K562 (cell line): ENCODE data around the gene ZDHHC1. TPM values are rescaled to one million over a fixed set of nuclear protein-coding genes. Genes with fewer than 3 reads are reported as not detected.

Experiments used
- CBFB ChIP-seq: sonication (generic); formaldehyde crosslinking; IDR thresholded peaks from 2 replicates; pipeline ENCODE4 v1.4.0; 2020; ENCODE audit warnings: mild to moderate bottlenecking, missing genetic modification reagents
- ILF3 ChIP-seq: fragments of 450-650 bp; IDR thresholded peaks from 2 replicates; pipeline ENCODE4 v1.6.1; 2018; ENCODE audit warnings: antibody characterized with exemption, mild to moderate bottlenecking, moderate library complexity, borderline replicate concordance
- JUND ChIP-seq, 2 experiments: IDR thresholded peaks; 2 replicates in 1 of 2; 3 replicates in 1 of 2; pipeline ENCODE4 v1.6.1; 2011; ENCODE audit warnings: borderline replicate concordance in 2 of 2, low read depth in 2 of 2, low read length in 2 of 2, improper control_type of control experiment in 1 of 2, missing biosample characterization in 1 of 2, missing genetic modification characterization in 1 of 2, missing genetic modification reagents in 1 of 2
- MCM5 ChIP-seq: fragments of 450-650 bp; IDR thresholded peaks from 2 replicates; pipeline ENCODE4 v1.6.1; 2016; ENCODE audit warnings: low read depth
- PCBP2 ChIP-seq: fragments of 200-400 bp; formaldehyde crosslinking; IDR thresholded peaks from 2 replicates; pipeline ENCODE4 v1.6.1; 2018; ENCODE audit warnings: low read length, low read depth, mild to moderate bottlenecking, moderate library complexity; ENCODE audit not compliant: poor library complexity, severe bottlenecking
- PHF21A ChIP-seq: fragments of 450-650 bp; IDR thresholded peaks from 2 replicates; pipeline ENCODE4 v1.6.1; 2017; ENCODE audit warnings: low read depth, borderline replicate concordance
- RFX1 ChIP-seq: fragments of 450-650 bp; IDR thresholded peaks from 2 replicates; pipeline ENCODE4 v1.6.1; 2016; ENCODE audit warnings: mild to moderate bottlenecking, moderate library complexity
- ZNF76 ChIP-seq: fragments of 250-450 bp; sonication (Bioruptor Pico); IDR thresholded peaks from 2 replicates; pipeline ENCODE4 v1.4.0; 2020; ENCODE audit warnings: mild to moderate bottlenecking, moderate library complexity, borderline replicate concordance
- ZZZ3 ChIP-seq: fragments of 450-650 bp; IDR thresholded peaks from 2 replicates; pipeline ENCODE4 v1.6.1; 2016; ENCODE audit warnings: antibody characterized with exemption, mild to moderate bottlenecking, moderate library complexity
- polyA plus RNA-seq, 8 experiments: library from polyadenylated mRNA; depleted of rRNA in 4 of 8; stranded (reverse) in 5 of 8; unstranded in 3 of 8; fragments of >200 nt; fragmentation: Nextera tagmentation in 2 of 8; fragmentation: Illumina TruSeq in 1 of 8; extraction: Ambion mirVana in 2 of 8; extraction: Trizol in 1 of 8; gene quantifications; 2 replicates each; pipeline versions ENCODE4 v1.2.1 to v1.2.3, GENCODE V29; 2011 to 2014; ENCODE audit warnings: inconsistent platforms in 1 of 8, missing spikeins in 1 of 8
- total RNA-seq, 7 experiments: library from RNA; depleted of rRNA in 6 of 7; stranded (reverse); fragments of >200 nt in 6 of 7; fragmentation: Illumina TruSeq in 2 of 7; extraction: Trizol in 2 of 7; gene quantifications; 2 replicates each; pipeline versions ENCODE4 v1.2.1 to v1.2.3, GENCODE V29; 2011 to 2021; ENCODE audit warnings: low replicate concordance in 1 of 7
- TF ChIP-seq, protein P1 (sequence below): fragments of 250-450 bp; sonication (Bioruptor Pico); IDR thresholded peaks from 2 replicates; pipeline ENCODE4 v1.8.0; 2021; ENCODE audit warnings: borderline replicate concordance, mild to moderate bottlenecking, moderate library complexity; ENCODE audit not compliant: poor library complexity, severe bottlenecking
- TF ChIP-seq, protein P2 (sequence below): fragments of 250-450 bp; sonication (Bioruptor Pico); IDR thresholded peaks from 2 replicates; pipeline ENCODE4 v1.4.0; 2020; ENCODE audit warnings: mild to moderate bottlenecking
- TF ChIP-seq, protein P3 (sequence below): fragments of 450-650 bp; IDR thresholded peaks from 2 replicates; pipeline ENCODE4 v1.6.1; 2016; ENCODE audit warnings: missing biosample characterization, missing genetic modification characterization
- TF ChIP-seq, protein P4 (sequence below): fragments of 250-450 bp; sonication (Bioruptor Pico); IDR thresholded peaks from 2 replicates; pipeline ENCODE4 v1.8.0; 2022; ENCODE audit warnings: inconsistent platforms
- TF ChIP-seq, protein P5 (sequence below): sonication (generic); formaldehyde crosslinking; IDR thresholded peaks from 2 replicates; pipeline ENCODE4 v1.8.0; 2023; ENCODE audit warnings: mild to moderate bottlenecking, missing genetic modification reagents
- TF ChIP-seq, protein P6 (sequence below): fragments of 250-450 bp; sonication (Bioruptor Pico); IDR thresholded peaks from 2 replicates; pipeline ENCODE4 v1.4.0; 2020; ENCODE audit warnings: mild to moderate bottlenecking, moderate library complexity

The ZDHHC1 gene
- total and polyA plus RNA-seq, 9 of the 15 experiments (the other 6 are each of a cell fraction or from before 2014, with no cell fraction given) = 0.06 to 0.77 (median 0.25) TPM; not detected in 4

DNA sequence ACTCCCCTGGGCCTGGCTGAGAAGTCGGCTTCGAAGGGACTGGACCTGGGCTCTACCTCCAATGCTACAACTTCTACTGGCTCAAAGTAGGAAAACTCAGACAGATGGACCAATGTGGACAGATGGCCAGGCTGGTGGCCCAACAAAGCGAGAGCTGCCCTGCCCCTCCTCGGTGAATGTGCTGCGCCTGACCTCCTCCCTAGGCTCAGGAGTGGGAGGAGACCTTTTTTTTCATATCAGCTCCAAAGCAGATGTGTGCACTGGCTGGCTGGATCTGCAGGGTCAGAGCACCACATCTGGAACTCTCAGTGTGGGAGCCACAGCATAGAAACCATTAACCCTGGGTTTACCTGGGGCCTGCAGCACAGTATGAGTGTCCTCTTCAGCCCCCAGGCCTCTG lies 43.9 kb upstream of the ZDHHC1 start (continued):
- TF ChIP-seq, protein P1, sequence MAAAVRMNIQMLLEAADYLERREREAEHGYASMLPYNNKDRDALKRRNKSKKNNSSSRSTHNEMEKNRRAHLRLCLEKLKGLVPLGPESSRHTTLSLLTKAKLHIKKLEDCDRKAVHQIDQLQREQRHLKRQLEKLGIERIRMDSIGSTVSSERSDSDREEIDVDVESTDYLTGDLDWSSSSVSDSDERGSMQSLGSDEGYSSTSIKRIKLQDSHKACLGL (CRISPR knock-in tag) = no peak
- TF ChIP-seq, protein P2, sequence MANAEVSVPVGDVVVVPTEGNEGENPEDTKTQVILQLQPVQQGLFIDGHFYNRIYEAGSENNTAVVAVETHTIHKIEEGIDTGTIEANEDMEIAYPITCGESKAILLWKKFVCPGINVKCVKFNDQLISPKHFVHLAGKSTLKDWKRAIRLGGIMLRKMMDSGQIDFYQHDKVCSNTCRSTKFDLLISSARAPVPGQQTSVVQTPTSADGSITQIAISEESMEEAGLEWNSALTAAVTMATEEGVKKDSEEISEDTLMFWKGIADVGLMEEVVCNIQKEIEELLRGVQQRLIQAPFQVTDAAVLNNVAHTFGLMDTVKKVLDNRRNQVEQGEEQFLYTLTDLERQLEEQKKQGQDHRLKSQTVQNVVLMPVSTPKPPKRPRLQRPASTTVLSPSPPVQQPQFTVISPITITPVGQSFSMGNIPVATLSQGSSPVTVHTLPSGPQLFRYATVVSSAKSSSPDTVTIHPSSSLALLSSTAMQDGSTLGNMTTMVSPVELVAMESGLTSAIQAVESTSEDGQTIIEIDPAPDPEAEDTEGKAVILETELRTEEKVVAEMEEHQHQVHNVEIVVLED (CRISPR knock-in tag) = no peak
- TF ChIP-seq, protein P3, sequence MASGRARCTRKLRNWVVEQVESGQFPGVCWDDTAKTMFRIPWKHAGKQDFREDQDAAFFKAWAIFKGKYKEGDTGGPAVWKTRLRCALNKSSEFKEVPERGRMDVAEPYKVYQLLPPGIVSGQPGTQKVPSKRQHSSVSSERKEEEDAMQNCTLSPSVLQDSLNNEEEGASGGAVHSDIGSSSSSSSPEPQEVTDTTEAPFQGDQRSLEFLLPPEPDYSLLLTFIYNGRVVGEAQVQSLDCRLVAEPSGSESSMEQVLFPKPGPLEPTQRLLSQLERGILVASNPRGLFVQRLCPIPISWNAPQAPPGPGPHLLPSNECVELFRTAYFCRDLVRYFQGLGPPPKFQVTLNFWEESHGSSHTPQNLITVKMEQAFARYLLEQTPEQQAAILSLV (tag) = no peak
- TF ChIP-seq MCM5 (no peak), ZZZ3 (no peak), RFX1 (no peak), PHF21A (no peak), CBFB (CRISPR knock-in tag) (no peak), JUND (IDR thresholded peaks at IDR 0.05; ENCODE audit: borderline replicate concordance, low read depth, low read length) (no peak), JUND (tag; IDR thresholded peaks at IDR 0.05; ENCODE audit: borderline replicate concordance, low read depth, low read length) (no peak), ZNF76 (CRISPR knock-in tag) (no peak), ILF3 (no peak), PCBP2 (no peak)
- TF ChIP-seq, protein P4, sequence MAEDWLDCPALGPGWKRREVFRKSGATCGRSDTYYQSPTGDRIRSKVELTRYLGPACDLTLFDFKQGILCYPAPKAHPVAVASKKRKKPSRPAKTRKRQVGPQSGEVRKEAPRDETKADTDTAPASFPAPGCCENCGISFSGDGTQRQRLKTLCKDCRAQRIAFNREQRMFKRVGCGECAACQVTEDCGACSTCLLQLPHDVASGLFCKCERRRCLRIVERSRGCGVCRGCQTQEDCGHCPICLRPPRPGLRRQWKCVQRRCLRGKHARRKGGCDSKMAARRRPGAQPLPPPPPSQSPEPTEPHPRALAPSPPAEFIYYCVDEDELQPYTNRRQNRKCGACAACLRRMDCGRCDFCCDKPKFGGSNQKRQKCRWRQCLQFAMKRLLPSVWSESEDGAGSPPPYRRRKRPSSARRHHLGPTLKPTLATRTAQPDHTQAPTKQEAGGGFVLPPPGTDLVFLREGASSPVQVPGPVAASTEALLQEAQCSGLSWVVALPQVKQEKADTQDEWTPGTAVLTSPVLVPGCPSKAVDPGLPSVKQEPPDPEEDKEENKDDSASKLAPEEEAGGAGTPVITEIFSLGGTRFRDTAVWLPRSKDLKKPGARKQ (CRISPR knock-in tag) = no peak
- TF ChIP-seq, protein P5, sequence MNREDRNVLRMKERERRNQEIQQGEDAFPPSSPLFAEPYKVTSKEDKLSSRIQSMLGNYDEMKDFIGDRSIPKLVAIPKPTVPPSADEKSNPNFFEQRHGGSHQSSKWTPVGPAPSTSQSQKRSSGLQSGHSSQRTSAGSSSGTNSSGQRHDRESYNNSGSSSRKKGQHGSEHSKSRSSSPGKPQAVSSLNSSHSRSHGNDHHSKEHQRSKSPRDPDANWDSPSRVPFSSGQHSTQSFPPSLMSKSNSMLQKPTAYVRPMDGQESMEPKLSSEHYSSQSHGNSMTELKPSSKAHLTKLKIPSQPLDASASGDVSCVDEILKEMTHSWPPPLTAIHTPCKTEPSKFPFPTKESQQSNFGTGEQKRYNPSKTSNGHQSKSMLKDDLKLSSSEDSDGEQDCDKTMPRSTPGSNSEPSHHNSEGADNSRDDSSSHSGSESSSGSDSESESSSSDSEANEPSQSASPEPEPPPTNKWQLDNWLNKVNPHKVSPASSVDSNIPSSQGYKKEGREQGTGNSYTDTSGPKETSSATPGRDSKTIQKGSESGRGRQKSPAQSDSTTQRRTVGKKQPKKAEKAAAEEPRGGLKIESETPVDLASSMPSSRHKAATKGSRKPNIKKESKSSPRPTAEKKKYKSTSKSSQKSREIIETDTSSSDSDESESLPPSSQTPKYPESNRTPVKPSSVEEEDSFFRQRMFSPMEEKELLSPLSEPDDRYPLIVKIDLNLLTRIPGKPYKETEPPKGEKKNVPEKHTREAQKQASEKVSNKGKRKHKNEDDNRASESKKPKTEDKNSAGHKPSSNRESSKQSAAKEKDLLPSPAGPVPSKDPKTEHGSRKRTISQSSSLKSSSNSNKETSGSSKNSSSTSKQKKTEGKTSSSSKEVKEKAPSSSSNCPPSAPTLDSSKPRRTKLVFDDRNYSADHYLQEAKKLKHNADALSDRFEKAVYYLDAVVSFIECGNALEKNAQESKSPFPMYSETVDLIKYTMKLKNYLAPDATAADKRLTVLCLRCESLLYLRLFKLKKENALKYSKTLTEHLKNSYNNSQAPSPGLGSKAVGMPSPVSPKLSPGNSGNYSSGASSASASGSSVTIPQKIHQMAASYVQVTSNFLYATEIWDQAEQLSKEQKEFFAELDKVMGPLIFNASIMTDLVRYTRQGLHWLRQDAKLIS (CRISPR knock-in tag) = no peak
- TF ChIP-seq, protein P6, sequence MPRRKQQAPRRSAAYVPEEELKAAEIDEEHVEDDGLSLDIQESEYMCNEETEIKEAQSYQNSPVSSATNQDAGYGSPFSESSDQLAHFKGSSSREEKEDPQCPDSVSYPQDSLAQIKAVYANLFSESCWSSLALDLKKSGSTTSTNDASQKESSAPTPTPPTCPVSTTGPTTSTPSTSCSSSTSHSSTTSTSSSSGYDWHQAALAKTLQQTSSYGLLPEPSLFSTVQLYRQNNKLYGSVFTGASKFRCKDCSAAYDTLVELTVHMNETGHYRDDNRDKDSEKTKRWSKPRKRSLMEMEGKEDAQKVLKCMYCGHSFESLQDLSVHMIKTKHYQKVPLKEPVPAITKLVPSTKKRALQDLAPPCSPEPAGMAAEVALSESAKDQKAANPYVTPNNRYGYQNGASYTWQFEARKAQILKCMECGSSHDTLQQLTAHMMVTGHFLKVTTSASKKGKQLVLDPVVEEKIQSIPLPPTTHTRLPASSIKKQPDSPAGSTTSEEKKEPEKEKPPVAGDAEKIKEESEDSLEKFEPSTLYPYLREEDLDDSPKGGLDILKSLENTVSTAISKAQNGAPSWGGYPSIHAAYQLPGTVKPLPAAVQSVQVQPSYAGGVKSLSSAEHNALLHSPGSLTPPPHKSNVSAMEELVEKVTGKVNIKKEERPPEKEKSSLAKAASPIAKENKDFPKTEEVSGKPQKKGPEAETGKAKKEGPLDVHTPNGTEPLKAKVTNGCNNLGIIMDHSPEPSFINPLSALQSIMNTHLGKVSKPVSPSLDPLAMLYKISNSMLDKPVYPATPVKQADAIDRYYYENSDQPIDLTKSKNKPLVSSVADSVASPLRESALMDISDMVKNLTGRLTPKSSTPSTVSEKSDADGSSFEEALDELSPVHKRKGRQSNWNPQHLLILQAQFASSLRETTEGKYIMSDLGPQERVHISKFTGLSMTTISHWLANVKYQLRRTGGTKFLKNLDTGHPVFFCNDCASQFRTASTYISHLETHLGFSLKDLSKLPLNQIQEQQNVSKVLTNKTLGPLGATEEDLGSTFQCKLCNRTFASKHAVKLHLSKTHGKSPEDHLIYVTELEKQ (CRISPR knock-in tag) = no peak
